Uterus (tissue), 4 donors: ENCODE measurements around the gene HRAS. TPM values are rescaled to one million over a fixed set of nuclear protein-coding genes. Genes with fewer than 3 reads are reported as not detected.

Source experiments
- DNase-seq, 2 donors: peaks; one replicate each; pipeline ENCODE4 v3.0.0-alpha.2; 2019 to 2020
- H3K27ac ChIP-seq, 2 donors: fragments of 200-600 bp; sonication (generic); 1 replicate in 1 of 2; 2 replicates in 1 of 2; pipeline ENCODE4 v1.5.1; 2016 to 2018
- H3K27me3 ChIP-seq, 2 donors: fragments of 200-600 bp; sonication (generic); one replicate each; pipeline ENCODE4 v1.5.1; 2018 to 2019; ENCODE audit warnings: control low read depth in 1 of 2
- H3K36me3 ChIP-seq, 2 donors: fragments of 200-600 bp; sonication (generic); one replicate each; pipeline ENCODE4 v1.5.1; 2019; ENCODE audit warnings: control low read depth in 1 of 2
- H3K4me1 ChIP-seq, 2 donors: fragments of 200-600 bp; sonication (generic); one replicate each; pipeline ENCODE4 v1.5.1; 2018 to 2019; ENCODE audit warnings: control low read depth in 1 of 2
- H3K4me3 ChIP-seq, 2 donors: fragments of 200-600 bp; sonication (generic); 1 replicate in 1 of 2; 2 replicates in 1 of 2; pipeline ENCODE4 v1.5.1; 2018 to 2019; ENCODE audit warnings: mild to moderate bottlenecking in 1 of 2
- H3K9me3 ChIP-seq, 2 donors: fragments of 200-600 bp; sonication (generic); one replicate each; pipeline ENCODE4 v1.5.1; 2019; ENCODE audit warnings: control low read depth in 1 of 2
- CTCF ChIP-seq, 4 experiments: fragments of 200-600 bp in 2 of 4; fragments of 450-650 bp in 2 of 4; sonication (generic) in 2 of 4; IDR thresholded peaks; one replicate each; pipeline ENCODE4 v1.5.1; 2016 to 2019; ENCODE audit warnings: antibody characterized with exemption in 4 of 4, mild to moderate bottlenecking in 2 of 4, moderate library complexity in 1 of 4
- POLR2A ChIP-seq, 2 donors: fragments of 450-650 bp; IDR thresholded peaks; one replicate each; pipeline ENCODE4 v1.6.1; 2016; ENCODE audit warnings: antibody characterized with exemption in 2 of 2, mild to moderate bottlenecking in 1 of 2, moderate library complexity in 1 of 2
- intact Hi-C: fragments of 100-400 bp; cut with DNase I; formaldehyde crosslinking; loops from one replicate; pipeline ENCODE4 v1.15.1; 2023; ENCODE audit warnings: low total_unique reads
- total RNA-seq, 4 donors: library from RNA; depleted of rRNA in 3 of 4; stranded (reverse); fragments of >200 nt in 3 of 4; gene quantifications; one replicate each; pipeline versions ENCODE4 v1.1.0 to v1.2.4, GENCODE V29; 2014 to 2023
- donor health status: DM: yes; HTN: yes; CAD: no.

HRAS gene
- total RNA-seq, 4 donors from 2014 or later, result 5.4 to 37.6 (median 23.8) TPM

- peak in 1 of 2 donors; percentile 16 for DNase-seq
- intact Hi-C loops, result no loop called here
- Histone ChIP-seq H3K4me1 (peaks cover 0 to 12% of the 10 kb centered on the region in 2 donors), H3K4me3 (no peak overlapping the region), H3K27ac (no peak overlapping the region), H3K27me3 (no peaks in the 10 kb centered on the region), H3K36me3 (no peaks in the 10 kb centered on the region), H3K9me3 (no peaks in the 10 kb centered on the region)
- no peak for TF ChIP-seq POLR2A (IDR thresholded peaks at IDR 0.05)
- no peak for TF ChIP-seq CTCF (IDR thresholded peaks at IDR 0.05)
These were observed 36.8 kb downstream of the HRAS start for GRCh38 chr11:498297-499181.

- peaks cover 0 to 7% of the 10 kb centered on the region in 2 donors for H3K4me1 ChIP-seq
- H3K27ac ChIP-seq, result no peak overlapping the region
- H3K36me3 ChIP-seq, result no peaks in the 10 kb centered on the region
- intact Hi-C loops, result no loop called here
- no peak for TF ChIP-seq POLR2A (IDR thresholded peaks at IDR 0.05)
- TF ChIP-seq CTCF (IDR thresholded peaks at IDR 0.05), result no peak
- DNase-seq, result no peak
- no peaks in the 10 kb centered on the region for H3K27me3 ChIP-seq
- no peaks in the 10 kb centered on the region for H3K9me3 ChIP-seq
- no peak overlapping the region for H3K4me3 ChIP-seq
These were observed 37.6 kb downstream of the HRAS start for GRCh38 chr11:497565-498296.

GRCh38 chr11:496834-497564 is 38.4 kb downstream of the HRAS start:
- TF ChIP-seq CTCF (IDR thresholded peaks at IDR 0.05) (no peak), POLR2A (IDR thresholded peaks at IDR 0.05) (no peak)
- Histone ChIP-seq H3K27ac (no peak overlapping the region), H3K36me3 (no peaks in the 10 kb centered on the region), H3K9me3 (no peaks in the 10 kb centered on the region), H3K4me3 (no peak overlapping the region), H3K4me1 (no peaks in the 10 kb centered on the region), H3K27me3 (no peaks in the 10 kb centered on the region)
- intact Hi-C loops, result no loop called here
- no peak for DNase-seq

GRCh38 chr11:495537-495931 is 39.8 kb downstream of the HRAS start:
- TF ChIP-seq CTCF (IDR thresholded peaks at IDR 0.05), result no peak
- no peak for TF ChIP-seq POLR2A (IDR thresholded peaks at IDR 0.05)
- no peak overlapping the region for H3K4me3 ChIP-seq
- no peaks in the 10 kb centered on the region for H3K9me3 ChIP-seq
- no peaks in the 10 kb centered on the region for H3K36me3 ChIP-seq
- intact Hi-C loops, result no loop called here
- no peaks in the 10 kb centered on the region for H3K4me1 ChIP-seq
- no peak for DNase-seq
- no peak overlapping the region for H3K27ac ChIP-seq
- no peaks in the 10 kb centered on the region for H3K27me3 ChIP-seq
